ENCODE data around the gene ATG12. TPM values are rescaled to one million over a fixed set of nuclear protein-coding genes. Genes with fewer than 3 reads are reported as not detected.
A peak's percentile ranks its signal among the peaks of the same experiment; 100 is the strongest.

ATG12 gene
- total RNA-seq, 1 experiment from 2014 or later = 39.9 TPM

- no peak for TF ChIP-seq KAT7 (CRISPR knock-in tag; IDR thresholded peaks at IDR 0.05; ENCODE audit: borderline replicate concordance)
- no peak for TF ChIP-seq RORB (CRISPR knock-in tag; IDR thresholded peaks at IDR 0.05)
- no peak for TF ChIP-seq ZNF281 (CRISPR knock-in tag; IDR thresholded peaks at IDR 0.05)
Observed at GRCh38 chr5:115850744-115851416, 9.5 kb upstream of the ATG12 start (continued).

- TF ChIP-seq ZNF121 (CRISPR knock-in tag; IDR thresholded peaks at IDR 0.05) = no peak
- no peak for TF ChIP-seq IRF2 (CRISPR knock-in tag; IDR thresholded peaks at IDR 0.05; ENCODE audit: borderline replicate concordance, low read depth)
- TF ChIP-seq, protein P1, sequence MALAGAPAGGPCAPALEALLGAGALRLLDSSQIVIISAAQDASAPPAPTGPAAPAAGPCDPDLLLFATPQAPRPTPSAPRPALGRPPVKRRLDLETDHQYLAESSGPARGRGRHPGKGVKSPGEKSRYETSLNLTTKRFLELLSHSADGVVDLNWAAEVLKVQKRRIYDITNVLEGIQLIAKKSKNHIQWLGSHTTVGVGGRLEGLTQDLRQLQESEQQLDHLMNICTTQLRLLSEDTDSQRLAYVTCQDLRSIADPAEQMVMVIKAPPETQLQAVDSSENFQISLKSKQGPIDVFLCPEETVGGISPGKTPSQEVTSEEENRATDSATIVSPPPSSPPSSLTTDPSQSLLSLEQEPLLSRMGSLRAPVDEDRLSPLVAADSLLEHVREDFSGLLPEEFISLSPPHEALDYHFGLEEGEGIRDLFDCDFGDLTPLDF (CRISPR knock-in tag; IDR thresholded peaks at IDR 0.05) = no peak
- TF ChIP-seq, protein P2, sequence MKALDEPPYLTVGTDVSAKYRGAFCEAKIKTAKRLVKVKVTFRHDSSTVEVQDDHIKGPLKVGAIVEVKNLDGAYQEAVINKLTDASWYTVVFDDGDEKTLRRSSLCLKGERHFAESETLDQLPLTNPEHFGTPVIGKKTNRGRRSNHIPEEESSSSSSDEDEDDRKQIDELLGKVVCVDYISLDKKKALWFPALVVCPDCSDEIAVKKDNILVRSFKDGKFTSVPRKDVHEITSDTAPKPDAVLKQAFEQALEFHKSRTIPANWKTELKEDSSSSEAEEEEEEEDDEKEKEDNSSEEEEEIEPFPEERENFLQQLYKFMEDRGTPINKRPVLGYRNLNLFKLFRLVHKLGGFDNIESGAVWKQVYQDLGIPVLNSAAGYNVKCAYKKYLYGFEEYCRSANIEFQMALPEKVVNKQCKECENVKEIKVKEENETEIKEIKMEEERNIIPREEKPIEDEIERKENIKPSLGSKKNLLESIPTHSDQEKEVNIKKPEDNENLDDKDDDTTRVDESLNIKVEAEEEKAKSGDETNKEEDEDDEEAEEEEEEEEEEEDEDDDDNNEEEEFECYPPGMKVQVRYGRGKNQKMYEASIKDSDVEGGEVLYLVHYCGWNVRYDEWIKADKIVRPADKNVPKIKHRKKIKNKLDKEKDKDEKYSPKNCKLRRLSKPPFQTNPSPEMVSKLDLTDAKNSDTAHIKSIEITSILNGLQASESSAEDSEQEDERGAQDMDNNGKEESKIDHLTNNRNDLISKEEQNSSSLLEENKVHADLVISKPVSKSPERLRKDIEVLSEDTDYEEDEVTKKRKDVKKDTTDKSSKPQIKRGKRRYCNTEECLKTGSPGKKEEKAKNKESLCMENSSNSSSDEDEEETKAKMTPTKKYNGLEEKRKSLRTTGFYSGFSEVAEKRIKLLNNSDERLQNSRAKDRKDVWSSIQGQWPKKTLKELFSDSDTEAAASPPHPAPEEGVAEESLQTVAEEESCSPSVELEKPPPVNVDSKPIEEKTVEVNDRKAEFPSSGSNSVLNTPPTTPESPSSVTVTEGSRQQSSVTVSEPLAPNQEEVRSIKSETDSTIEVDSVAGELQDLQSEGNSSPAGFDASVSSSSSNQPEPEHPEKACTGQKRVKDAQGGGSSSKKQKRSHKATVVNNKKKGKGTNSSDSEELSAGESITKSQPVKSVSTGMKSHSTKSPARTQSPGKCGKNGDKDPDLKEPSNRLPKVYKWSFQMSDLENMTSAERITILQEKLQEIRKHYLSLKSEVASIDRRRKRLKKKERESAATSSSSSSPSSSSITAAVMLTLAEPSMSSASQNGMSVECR (CRISPR knock-in tag; IDR thresholded peaks at IDR 0.05; ENCODE audit: borderline replicate concordance) = no peak
- TF ChIP-seq HMGA2 (CRISPR knock-in tag; IDR thresholded peaks at IDR 0.05) = no peak
- no peak for TF ChIP-seq ZNF532 (CRISPR knock-in tag; IDR thresholded peaks at IDR 0.05; ENCODE audit: borderline replicate concordance)
- TF ChIP-seq, protein P3, sequence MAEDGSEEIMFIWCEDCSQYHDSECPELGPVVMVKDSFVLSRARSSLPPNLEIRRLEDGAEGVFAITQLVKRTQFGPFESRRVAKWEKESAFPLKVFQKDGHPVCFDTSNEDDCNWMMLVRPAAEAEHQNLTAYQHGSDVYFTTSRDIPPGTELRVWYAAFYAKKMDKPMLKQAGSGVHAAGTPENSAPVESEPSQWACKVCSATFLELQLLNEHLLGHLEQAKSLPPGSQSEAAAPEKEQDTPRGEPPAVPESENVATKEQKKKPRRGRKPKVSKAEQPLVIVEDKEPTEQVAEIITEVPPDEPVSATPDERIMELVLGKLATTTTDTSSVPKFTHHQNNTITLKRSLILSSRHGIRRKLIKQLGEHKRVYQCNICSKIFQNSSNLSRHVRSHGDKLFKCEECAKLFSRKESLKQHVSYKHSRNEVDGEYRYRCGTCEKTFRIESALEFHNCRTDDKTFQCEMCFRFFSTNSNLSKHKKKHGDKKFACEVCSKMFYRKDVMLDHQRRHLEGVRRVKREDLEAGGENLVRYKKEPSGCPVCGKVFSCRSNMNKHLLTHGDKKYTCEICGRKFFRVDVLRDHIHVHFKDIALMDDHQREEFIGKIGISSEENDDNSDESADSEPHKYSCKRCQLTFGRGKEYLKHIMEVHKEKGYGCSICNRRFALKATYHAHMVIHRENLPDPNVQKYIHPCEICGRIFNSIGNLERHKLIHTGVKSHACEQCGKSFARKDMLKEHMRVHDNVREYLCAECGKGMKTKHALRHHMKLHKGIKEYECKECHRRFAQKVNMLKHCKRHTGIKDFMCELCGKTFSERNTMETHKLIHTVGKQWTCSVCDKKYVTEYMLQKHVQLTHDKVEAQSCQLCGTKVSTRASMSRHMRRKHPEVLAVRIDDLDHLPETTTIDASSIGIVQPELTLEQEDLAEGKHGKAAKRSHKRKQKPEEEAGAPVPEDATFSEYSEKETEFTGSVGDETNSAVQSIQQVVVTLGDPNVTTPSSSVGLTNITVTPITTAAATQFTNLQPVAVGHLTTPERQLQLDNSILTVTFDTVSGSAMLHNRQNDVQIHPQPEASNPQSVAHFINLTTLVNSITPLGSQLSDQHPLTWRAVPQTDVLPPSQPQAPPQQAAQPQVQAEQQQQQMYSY (CRISPR knock-in tag; IDR thresholded peaks at IDR 0.05) = no peak
- TF ChIP-seq MXD4 (CRISPR knock-in tag; IDR thresholded peaks at IDR 0.05; ENCODE audit: borderline replicate concordance) = no peak
- TF ChIP-seq ZNF671 (CRISPR knock-in tag; IDR thresholded peaks at IDR 0.05) = no peak
- TF ChIP-seq ZNF263 (CRISPR knock-in tag; IDR thresholded peaks at IDR 0.05; ENCODE audit: low read depth) = no peak
- CTCF ChIA-PET = no interaction called here
- POLR2A ChIA-PET = no interaction called here
- H3K36me3 Mint-ChIP-seq = peaks cover 14% of the 10 kb centered on the region
- no peak overlapping the region for H3K4me3 Mint-ChIP-seq
- peaks cover 15% of the 10 kb centered on the region for H3K9me3 Mint-ChIP-seq
- H3K27me3 Mint-ChIP-seq (ENCODE audit: low read depth) = no peaks in the 10 kb centered on the region; the same call in 1 of the 2 replicates
- DNase-seq (ENCODE audit: low spot score) = no peak
- peaks cover 24% of the 10 kb centered on the region for H3K4me1 Mint-ChIP-seq
- ATAC-seq = peak; percentile 60
- H3K27ac Mint-ChIP-seq = no peak overlapping the region; the same call in 1 of the 2 replicates
Observed at GRCh38 chr5:115849258-115849798, 8.0 kb upstream of the ATG12 start.

Measured in WTC11 (cell line).